Measurements from ENCODE around the gene KAZALD1.

Gene KAZALD1

DNA sequence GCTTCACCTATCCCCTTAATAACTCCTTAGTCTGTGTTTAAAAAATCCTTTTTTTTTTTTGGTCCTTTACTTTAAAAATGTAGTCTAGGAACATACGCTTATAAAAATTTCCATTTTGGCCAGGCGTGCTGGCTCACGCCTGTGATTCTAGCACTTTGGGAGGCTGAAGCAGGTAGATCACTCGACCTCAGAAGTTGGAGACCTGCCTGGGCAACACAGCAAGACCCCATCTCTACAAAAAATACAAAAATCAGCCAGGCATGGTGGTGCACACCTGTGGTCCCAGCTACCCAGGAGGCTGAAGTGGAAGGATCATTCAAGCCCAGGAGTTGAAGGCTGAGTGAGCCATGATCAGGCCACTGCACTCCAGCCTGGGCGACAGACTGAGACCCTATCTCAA lies 14.8 kb downstream of the KAZALD1 start:
- no peak for DNase-seq (ENCODE audit: low read depth, low spot score)
- Histone ChIP-seq H3K9me3 (ENCODE audit: low read depth, low read length) (no peaks in the 10 kb centered on the region), H3K27ac (no peak overlapping the region), H3K9ac (ENCODE audit: insufficient read length) (no peak overlapping the region), H3K36me3 (ENCODE audit: insufficient read depth, low read length) (no peaks in the 10 kb centered on the region), H3K4me3 (no peak overlapping the region)
- no peak for TF ChIP-seq POLR2AphosphoS5 (IDR thresholded peaks at IDR 0.05; ENCODE audit: borderline replicate concordance, low read depth, low read length)
- no peak for TF ChIP-seq EZH2 (IDR thresholded peaks at IDR 0.05)
- no peak for TF ChIP-seq FOXP2 (optimal IDR thresholded peaks at IDR 0.05; ENCODE audit: control extremely low read depth, extremely low read length, insufficient read depth)

DNA sequence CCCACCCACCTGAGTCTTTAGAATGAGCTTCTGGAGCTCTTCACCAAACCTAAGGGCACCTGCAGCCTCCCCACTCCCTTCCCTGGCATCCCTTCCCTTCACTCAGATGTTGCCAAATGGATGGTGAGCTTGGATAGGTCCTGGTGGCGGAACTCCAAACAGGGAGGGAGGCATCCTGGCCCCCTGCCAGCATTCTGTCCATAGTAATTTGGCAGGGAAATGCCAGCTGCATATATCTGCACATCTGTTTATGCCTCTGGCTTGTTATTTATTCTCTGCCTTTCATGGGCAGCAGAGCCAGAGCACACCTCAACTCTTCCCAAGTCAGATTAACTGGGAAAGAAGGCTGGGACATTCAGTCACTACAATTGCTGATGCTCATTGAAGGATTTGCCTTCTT lies 18.1 kb downstream of the KAZALD1 start:
- no peaks in the 10 kb centered on the region for H3K36me3 ChIP-seq (ENCODE audit: insufficient read depth, low read length)
- H3K9ac ChIP-seq (ENCODE audit: insufficient read length) = no peak overlapping the region
- no peak for TF ChIP-seq POLR2AphosphoS5 (IDR thresholded peaks at IDR 0.05; ENCODE audit: borderline replicate concordance, low read depth, low read length)
- no peak for TF ChIP-seq EZH2 (IDR thresholded peaks at IDR 0.05)
- no peak for TF ChIP-seq FOXP2 (optimal IDR thresholded peaks at IDR 0.05; ENCODE audit: control extremely low read depth, extremely low read length, insufficient read depth)
- H3K27ac ChIP-seq = no peak overlapping the region
- H3K4me3 ChIP-seq = no peak overlapping the region
- H3K9me3 ChIP-seq (ENCODE audit: low read depth, low read length) = no peaks in the 10 kb centered on the region
- DNase-seq (ENCODE audit: low read depth, low spot score) = no peak

DNA sequence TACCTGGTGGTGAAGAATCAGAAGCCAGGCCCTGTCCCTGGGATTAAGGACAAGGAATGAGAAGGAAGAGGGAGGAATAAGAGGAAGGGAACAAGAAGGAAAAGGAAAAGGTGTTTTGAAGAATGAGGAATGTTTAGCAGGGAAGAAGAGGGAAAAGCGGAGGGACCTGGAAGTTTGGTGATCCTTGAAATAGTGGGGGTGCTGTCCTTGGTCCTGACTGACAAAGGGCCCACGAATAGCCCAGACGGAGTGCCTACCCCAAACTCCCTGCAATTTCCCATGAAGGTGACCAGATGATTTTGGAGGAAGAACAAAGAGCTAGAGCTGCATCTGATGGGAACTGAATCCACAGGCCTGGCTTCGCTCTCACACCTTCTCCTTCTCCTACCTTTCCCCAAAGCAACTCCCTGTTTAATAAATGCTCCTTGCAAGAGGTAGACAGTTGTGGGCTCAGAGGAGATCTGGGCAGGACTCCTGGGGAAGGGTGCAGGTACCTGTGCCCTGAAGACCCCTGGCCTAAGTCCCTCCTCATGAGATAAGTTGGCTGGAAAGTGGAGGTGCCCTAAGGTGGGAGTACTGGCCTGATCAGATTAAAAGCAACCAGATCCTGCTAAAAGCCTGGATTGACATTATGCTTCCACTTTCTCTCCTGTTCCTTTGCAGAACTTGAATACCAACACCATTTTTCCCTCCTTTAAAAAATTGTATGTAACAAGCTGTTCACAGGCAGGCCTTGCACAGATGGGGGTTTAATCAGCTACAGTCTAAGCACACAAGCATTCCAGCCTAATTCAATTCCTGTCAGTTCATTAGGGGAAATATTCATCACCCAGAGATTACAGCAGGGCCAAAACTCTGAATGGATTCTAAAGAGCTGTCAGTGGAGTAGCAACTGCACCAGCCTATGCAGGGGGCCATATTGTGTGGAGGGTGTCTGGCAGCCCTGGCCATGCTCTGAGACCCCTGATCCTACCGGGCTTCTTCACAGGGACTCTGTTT lies 19.4 kb downstream of the KAZALD1 start:
- TF ChIP-seq FOXP2 (optimal IDR thresholded peaks at IDR 0.05; ENCODE audit: control extremely low read depth, extremely low read length, insufficient read depth) (no peak), EZH2 (IDR thresholded peaks at IDR 0.05) (no peak), POLR2AphosphoS5 (IDR thresholded peaks at IDR 0.05; ENCODE audit: borderline replicate concordance, low read depth, low read length) (no peak)
- no peak for DNase-seq (ENCODE audit: low read depth, low spot score)
- Histone ChIP-seq H3K4me3 (no peak overlapping the region), H3K27ac (no peak overlapping the region), H3K9me3 (ENCODE audit: low read depth, low read length) (no peaks in the 10 kb centered on the region), H3K36me3 (ENCODE audit: insufficient read depth, low read length) (no peaks in the 10 kb centered on the region), H3K9ac (ENCODE audit: insufficient read length) (no peak overlapping the region)

DNA sequence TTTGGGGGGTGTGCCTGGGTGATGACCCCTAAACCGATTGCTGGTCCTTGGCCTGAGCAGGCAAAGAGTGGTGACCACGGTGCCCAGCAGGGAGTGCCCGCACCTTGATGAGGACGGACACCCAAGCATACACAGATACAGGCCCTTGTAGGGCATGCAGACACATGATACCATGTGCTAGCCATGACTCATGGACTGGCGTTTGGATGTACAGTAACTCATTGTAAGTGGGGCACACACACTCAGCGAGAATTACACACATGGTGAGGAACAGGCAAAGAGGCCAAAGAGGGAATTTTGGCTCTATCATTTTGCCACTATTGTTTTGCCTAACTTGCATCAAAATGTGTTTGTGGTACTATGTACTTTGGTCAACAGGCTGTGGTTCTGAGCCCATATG lies 24.1 kb downstream of the KAZALD1 start:
- Histone ChIP-seq H3K27ac (no peak overlapping the region), H3K9me3 (ENCODE audit: low read depth, low read length) (no peaks in the 10 kb centered on the region), H3K9ac (ENCODE audit: insufficient read length) (no peak overlapping the region), H3K36me3 (ENCODE audit: insufficient read depth, low read length) (no peaks in the 10 kb centered on the region), H3K4me3 (no peak overlapping the region)
- no peak for DNase-seq (ENCODE audit: low read depth, low spot score)
- TF ChIP-seq POLR2AphosphoS5 (IDR thresholded peaks at IDR 0.05; ENCODE audit: borderline replicate concordance, low read depth, low read length) (no peak), EZH2 (IDR thresholded peaks at IDR 0.05) (no peak), FOXP2 (optimal IDR thresholded peaks at IDR 0.05; ENCODE audit: control extremely low read depth, extremely low read length, insufficient read depth) (no peak)

DNA sequence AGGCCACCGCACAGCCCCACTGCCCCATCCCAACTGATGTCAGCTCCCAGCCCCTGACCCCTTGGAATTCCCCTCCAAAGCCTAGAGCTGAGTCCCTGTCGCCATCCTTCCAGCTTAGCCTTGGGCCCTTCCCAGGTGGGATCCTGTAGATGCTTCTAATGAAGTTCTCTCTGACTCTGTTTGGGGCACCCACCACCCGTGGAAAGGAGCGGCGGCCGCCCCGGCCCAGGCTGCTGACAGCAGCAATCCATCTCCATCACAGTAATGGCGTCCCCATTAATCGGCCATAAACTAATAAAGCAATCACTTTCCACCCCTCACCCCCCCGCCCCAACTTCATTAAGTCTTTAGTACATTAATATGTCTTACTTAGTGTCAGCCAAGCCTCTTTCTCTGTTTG lies 25.6 kb downstream of the KAZALD1 start:
- Histone ChIP-seq H3K9ac (ENCODE audit: insufficient read length) (no peak overlapping the region), H3K27ac (no peak overlapping the region), H3K4me3 (no peak overlapping the region), H3K36me3 (ENCODE audit: insufficient read depth, low read length) (no peaks in the 10 kb centered on the region), H3K9me3 (ENCODE audit: low read depth, low read length) (no peaks in the 10 kb centered on the region)
- TF ChIP-seq EZH2 (IDR thresholded peaks at IDR 0.05) (no peak), FOXP2 (optimal IDR thresholded peaks at IDR 0.05; ENCODE audit: control extremely low read depth, extremely low read length, insufficient read depth) (no peak), POLR2AphosphoS5 (IDR thresholded peaks at IDR 0.05; ENCODE audit: borderline replicate concordance, low read depth, low read length) (no peak)
- DNase-seq (ENCODE audit: low read depth, low spot score) = no peak

DNA sequence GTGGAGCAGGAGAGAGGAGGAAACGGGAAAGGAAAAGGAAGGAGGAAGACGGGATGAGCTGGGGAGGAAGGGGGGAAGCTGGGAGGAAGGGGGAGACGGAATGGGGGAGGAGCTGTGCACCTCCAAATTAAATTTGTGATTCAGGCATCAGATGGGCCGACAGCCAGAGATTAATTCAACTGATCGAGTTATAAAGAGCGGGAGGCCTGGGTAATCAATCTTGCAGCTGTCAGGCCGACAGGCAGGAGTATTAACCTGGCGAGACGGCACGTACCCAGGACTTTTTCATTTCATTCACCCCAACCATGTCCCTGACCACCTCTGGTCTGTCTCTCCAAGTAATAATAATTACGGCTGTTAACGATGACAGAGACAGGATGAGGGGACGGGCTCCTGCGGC lies 26.2 kb downstream of the KAZALD1 start:
- Histone ChIP-seq H3K27ac (no peak overlapping the region), H3K36me3 (ENCODE audit: insufficient read depth, low read length) (no peaks in the 10 kb centered on the region), H3K4me3 (no peak overlapping the region), H3K9ac (ENCODE audit: insufficient read length) (no peak overlapping the region), H3K9me3 (ENCODE audit: low read depth, low read length) (no peaks in the 10 kb centered on the region)
- TF ChIP-seq FOXP2 (optimal IDR thresholded peaks at IDR 0.05; ENCODE audit: control extremely low read depth, extremely low read length, insufficient read depth) (no peak), POLR2AphosphoS5 (IDR thresholded peaks at IDR 0.05; ENCODE audit: borderline replicate concordance, low read depth, low read length) (no peak), EZH2 (IDR thresholded peaks at IDR 0.05) (no peak)
- DNase-seq (ENCODE audit: low read depth, low spot score) = no peak

DNA sequence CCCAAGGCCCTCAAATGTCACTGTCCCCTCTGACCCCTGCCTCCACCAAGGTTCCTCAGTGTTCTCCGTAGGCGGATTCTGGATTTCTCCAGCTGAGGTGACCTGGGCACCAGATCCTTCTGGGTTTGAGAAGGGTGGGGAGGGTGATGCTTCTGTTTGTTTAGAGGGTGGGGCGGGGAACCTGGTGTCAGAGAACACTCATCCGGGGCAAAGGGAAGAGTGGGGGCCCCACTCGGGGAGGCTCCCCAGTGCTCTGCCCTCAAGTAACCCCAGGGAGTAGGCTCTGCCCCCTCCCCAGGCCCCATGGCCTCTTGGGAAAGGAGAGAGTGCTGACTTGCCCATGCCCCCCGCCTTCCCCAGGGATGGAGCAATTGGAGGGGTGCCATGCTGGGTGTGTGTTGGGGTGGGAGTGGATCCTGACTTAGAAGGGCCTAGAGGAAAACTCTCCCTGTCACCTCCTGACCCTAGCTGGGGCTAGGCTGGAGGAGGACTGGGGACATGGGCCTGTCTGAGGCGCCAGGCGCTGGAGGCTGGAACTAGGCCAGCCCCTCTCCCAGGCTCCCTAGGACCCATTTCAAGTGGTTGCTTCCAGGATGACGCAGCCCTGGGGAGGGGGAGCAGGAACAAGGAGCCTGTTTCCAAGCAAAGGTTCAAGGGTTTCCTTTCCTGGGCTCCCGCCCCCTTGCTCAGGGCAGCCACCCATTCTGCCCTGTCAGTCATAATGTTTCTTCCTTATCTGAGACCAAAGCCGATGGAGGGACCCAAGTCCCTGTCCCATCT lies 27.9 kb downstream of the KAZALD1 start:
- Histone ChIP-seq H3K27ac (no peak overlapping the region), H3K4me3 (no peak overlapping the region), H3K9ac (ENCODE audit: insufficient read length) (no peak overlapping the region), H3K36me3 (ENCODE audit: insufficient read depth, low read length) (no peaks in the 10 kb centered on the region), H3K9me3 (ENCODE audit: low read depth, low read length) (no peaks in the 10 kb centered on the region)
- TF ChIP-seq EZH2 (IDR thresholded peaks at IDR 0.05) = no peak
- no peak for DNase-seq (ENCODE audit: low read depth, low spot score)

DNA sequence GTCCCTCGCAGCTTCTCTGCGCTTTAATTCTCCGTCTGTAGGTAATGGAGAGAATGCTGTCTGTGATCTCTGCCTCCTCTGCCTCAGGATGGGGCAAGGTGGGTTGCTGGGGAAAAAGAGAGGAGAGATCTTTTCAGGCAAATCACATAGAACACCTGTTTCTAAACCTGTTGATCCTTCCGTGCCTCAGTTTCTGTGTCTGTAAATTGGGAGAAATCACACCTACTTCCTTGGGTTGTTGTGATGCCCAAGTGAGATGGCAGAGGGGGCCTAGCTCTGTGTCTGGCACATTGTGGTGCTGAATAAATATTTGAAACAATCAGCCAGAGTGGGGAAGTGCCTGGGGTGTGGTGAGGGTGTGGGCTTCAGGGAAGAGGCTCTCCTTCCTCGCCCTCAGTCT lies 28.8 kb downstream of the KAZALD1 start:
- Histone ChIP-seq H3K36me3 (ENCODE audit: insufficient read depth, low read length) (no peaks in the 10 kb centered on the region), H3K9ac (ENCODE audit: insufficient read length) (no peak overlapping the region), H3K4me3 (no peak overlapping the region), H3K9me3 (ENCODE audit: low read depth, low read length) (no peaks in the 10 kb centered on the region), H3K27ac (no peak overlapping the region)
- TF ChIP-seq EZH2 (IDR thresholded peaks at IDR 0.05) (no peak), FOXP2 (optimal IDR thresholded peaks at IDR 0.05; ENCODE audit: control extremely low read depth, extremely low read length, insufficient read depth) (no peak), POLR2AphosphoS5 (IDR thresholded peaks at IDR 0.05; ENCODE audit: borderline replicate concordance, low read depth, low read length) (no peak)
- DNase-seq (ENCODE audit: low read depth, low spot score) = no peak
